Measurements from ENCODE around the gene IL1A. TPM values are rescaled to one million over a fixed set of nuclear protein-coding genes. Genes with fewer than 3 reads are reported as not detected.

Gene IL1A
- total RNA-seq, 1 experiment from 2014 or later, result 6.3 TPM

- Histone ChIP-seq H3K9me3 (ENCODE audit: low read depth, low read length, poor library complexity, severe bottlenecking) (peaks cover 11% of the 10 kb centered on the region), H3K27me3 (replicated peaks; ENCODE audit: insufficient read depth, low read depth, low read length, poor library complexity) (no peaks in the 10 kb centered on the region), H3K36me3 (ENCODE audit: insufficient read depth, low read length, poor library complexity, severe bottlenecking) (no peaks in the 10 kb centered on the region), H3K4me3 (ENCODE audit: low read depth, low read length, poor library complexity, severe bottlenecking) (no peak overlapping the region), H3K4me1 (ENCODE audit: insufficient read depth, low read length, poor library complexity, severe bottlenecking) (peaks cover 30% of the 10 kb centered on the region), H3K27ac (ENCODE audit: low read depth, low read length, poor library complexity, severe bottlenecking) (peak overlapping the region; percentile 51)
- POLR2A ChIA-PET (ENCODE audit: low non-redundant PET), result interaction anchor here (0.6 kb wide), 1 partner anchor 50 kb away, joined by 3 read pairs; no protein-coding TSS in a partner anchor
- TF ChIP-seq, protein P1, sequence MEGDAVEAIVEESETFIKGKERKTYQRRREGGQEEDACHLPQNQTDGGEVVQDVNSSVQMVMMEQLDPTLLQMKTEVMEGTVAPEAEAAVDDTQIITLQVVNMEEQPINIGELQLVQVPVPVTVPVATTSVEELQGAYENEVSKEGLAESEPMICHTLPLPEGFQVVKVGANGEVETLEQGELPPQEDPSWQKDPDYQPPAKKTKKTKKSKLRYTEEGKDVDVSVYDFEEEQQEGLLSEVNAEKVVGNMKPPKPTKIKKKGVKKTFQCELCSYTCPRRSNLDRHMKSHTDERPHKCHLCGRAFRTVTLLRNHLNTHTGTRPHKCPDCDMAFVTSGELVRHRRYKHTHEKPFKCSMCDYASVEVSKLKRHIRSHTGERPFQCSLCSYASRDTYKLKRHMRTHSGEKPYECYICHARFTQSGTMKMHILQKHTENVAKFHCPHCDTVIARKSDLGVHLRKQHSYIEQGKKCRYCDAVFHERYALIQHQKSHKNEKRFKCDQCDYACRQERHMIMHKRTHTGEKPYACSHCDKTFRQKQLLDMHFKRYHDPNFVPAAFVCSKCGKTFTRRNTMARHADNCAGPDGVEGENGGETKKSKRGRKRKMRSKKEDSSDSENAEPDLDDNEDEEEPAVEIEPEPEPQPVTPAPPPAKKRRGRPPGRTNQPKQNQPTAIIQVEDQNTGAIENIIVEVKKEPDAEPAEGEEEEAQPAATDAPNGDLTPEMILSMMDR (conservative IDR thresholded peaks at IDR 0.05; ENCODE audit: low read depth, low read length), result no peak
- no peak for TF ChIP-seq EZH2 (IDR thresholded peaks at IDR 0.05; ENCODE audit: borderline replicate concordance, low read depth, low read length, poor library complexity, severe bottlenecking)
- CTCF ChIA-PET, result no interaction called here
- intact Hi-C loops (cut with micrococcal nuclease; ENCODE audit: unreplicated experiment), result no loop called here
- no TSS peak for BruUV-seq (replicated peaks)
- DNase-seq (ENCODE audit: low spot score), result peak; percentile 40
Observed at GRCh38 chr2:112811276-112811831, 27.1 kb upstream of the IL1A start.

- ChIA-PET POLR2A (ENCODE audit: low non-redundant PET) (no interaction called here), CTCF (no interaction called here)
- intact Hi-C loops (cut with micrococcal nuclease; ENCODE audit: unreplicated experiment), result no loop called here
- Histone ChIP-seq H3K4me3 (ENCODE audit: low read depth, low read length, poor library complexity, severe bottlenecking) (no peak overlapping the region), H3K36me3 (ENCODE audit: insufficient read depth, low read length, poor library complexity, severe bottlenecking) (no peaks in the 10 kb centered on the region), H3K27me3 (replicated peaks; ENCODE audit: insufficient read depth, low read depth, low read length, poor library complexity) (no peaks in the 10 kb centered on the region), H3K27ac (ENCODE audit: low read depth, low read length, poor library complexity, severe bottlenecking) (no peak overlapping the region), H3K4me1 (ENCODE audit: insufficient read depth, low read length, poor library complexity, severe bottlenecking) (peaks cover 25% of the 10 kb centered on the region), H3K9me3 (ENCODE audit: low read depth, low read length, poor library complexity, severe bottlenecking) (peaks cover 11% of the 10 kb centered on the region)
- BruUV-seq (replicated peaks), result no TSS peak
- TF ChIP-seq EZH2 (IDR thresholded peaks at IDR 0.05; ENCODE audit: borderline replicate concordance, low read depth, low read length, poor library complexity, severe bottlenecking), result no peak
- TF ChIP-seq, protein P1 (conservative IDR thresholded peaks at IDR 0.05; ENCODE audit: low read depth, low read length), result no peak
- no peak for DNase-seq (ENCODE audit: low spot score)
Observed at GRCh38 chr2:112809112-112809511, 24.8 kb upstream of the IL1A start.

DNA sequence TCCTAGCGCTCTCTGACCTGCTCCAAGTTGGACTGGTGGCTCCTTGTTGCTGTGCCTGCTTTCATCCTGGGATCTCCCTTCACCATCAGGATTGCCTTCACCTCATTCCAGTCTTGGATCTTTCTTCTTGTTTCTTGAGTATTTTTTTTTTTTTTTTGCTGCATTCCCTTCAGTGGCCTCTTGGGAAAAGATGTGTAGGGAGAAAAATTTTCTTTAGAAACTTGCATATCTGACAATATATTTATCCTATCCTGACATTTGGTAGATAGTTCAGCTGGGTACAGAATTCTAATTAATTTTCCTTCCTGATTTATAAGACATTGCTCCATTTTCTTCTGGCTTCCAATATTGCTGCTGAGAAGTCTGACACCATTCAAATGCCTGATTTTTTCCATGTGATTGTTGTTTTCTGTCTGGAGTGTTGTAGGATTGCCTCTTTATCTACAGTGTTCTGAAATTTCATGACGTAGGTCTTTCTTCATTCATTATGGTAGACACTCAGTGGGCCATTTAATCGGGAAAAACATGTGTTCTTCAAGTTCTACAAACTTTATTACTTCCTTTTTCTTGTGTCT lies 23.0 kb upstream of the IL1A start:
- BruUV-seq (replicated peaks), result no TSS peak
- H3K27me3 ChIP-seq (replicated peaks; ENCODE audit: insufficient read depth, low read depth, low read length, poor library complexity), result no peaks in the 10 kb centered on the region
- ChIA-PET POLR2A (ENCODE audit: low non-redundant PET) (no interaction called here), CTCF (no interaction called here)
- H3K4me3 ChIP-seq (ENCODE audit: low read depth, low read length, poor library complexity, severe bottlenecking), result no peak overlapping the region
- TF ChIP-seq, protein P1 (conservative IDR thresholded peaks at IDR 0.05; ENCODE audit: low read depth, low read length), result no peak
- no peak for TF ChIP-seq EZH2 (IDR thresholded peaks at IDR 0.05; ENCODE audit: borderline replicate concordance, low read depth, low read length, poor library complexity, severe bottlenecking)
- H3K36me3 ChIP-seq (ENCODE audit: insufficient read depth, low read length, poor library complexity, severe bottlenecking), result no peaks in the 10 kb centered on the region
- peaks cover 11% of the 10 kb centered on the region for H3K9me3 ChIP-seq (ENCODE audit: low read depth, low read length, poor library complexity, severe bottlenecking)
- no peak for DNase-seq (ENCODE audit: low spot score)
- intact Hi-C loops (cut with micrococcal nuclease; ENCODE audit: unreplicated experiment), result no loop called here
- peaks cover 7% of the 10 kb centered on the region for H3K4me1 ChIP-seq (ENCODE audit: insufficient read depth, low read length, poor library complexity, severe bottlenecking)
- H3K27ac ChIP-seq (ENCODE audit: low read depth, low read length, poor library complexity, severe bottlenecking), result no peak overlapping the region
